Amniotic stem cell (primary cell): Measurements from ENCODE around the gene KRTAP12-3.
"Not testable (repeated sequence)": the region's sequence is repeated elsewhere in the genome, so short reads cannot be mapped to it uniquely, and the experiment has no call there.

Experiments used
- DNase-seq: peaks from one replicate; lab custom pipeline; 2025; lab: John Stamatoyannopoulos, UW

Gene KRTAP12-3

DNA sequence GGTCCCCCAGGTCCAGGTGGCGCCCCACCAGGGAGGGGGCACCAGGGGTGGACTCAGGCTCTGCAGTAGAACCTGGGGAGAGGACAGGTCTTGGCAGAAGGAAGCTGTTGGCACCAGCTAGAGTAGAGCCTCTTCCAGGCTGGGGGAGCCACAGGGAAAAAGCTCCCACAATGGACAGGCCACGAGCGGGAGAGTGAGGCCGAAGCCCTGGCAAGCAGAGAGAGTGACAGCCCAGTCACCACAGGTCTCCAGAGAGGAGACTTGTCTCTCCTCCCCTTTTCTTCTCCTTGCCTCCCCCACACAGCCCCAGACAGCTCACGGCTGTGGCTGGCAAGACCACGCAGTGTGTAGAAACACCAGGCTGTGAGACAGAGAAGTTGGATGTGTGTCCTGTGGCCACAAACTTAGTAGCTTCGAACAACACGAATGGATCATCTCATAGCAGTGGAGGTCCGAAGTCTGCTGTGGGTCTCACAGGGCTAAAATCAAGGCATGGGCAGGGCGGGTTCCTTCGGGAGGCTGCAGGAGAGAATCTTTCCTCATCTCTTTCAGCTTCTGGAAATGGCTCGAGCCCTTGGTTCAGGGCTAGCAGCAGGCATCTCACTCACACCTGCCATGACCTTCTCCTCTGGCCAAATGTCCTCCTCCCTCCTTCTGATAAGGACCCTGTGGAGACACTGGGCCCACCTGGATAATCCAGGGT lies 6.6 kb upstream of the KRTAP12-3 start:
- no peak for DNase-seq

DNA sequence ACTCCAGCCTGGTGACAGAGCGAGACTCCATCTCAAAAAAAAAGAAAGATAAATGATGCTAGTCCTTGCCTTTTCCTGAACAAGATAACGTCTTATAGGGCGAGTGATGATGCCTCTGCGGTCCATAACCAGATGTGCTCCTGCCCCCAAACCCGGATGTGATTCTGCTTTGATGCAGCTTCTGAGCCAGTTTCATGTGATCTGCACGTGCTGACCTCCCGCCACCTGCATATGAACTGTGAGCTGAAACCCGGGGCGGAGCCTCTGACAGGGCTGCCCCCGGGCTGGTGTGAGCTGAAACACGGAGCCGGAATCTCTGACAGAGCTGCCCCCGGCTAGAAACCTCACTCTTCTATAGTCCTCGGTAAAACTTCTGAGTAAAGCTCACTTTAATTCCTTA lies 4.6 kb upstream of the KRTAP12-3 start:
- no peak for DNase-seq

DNA sequence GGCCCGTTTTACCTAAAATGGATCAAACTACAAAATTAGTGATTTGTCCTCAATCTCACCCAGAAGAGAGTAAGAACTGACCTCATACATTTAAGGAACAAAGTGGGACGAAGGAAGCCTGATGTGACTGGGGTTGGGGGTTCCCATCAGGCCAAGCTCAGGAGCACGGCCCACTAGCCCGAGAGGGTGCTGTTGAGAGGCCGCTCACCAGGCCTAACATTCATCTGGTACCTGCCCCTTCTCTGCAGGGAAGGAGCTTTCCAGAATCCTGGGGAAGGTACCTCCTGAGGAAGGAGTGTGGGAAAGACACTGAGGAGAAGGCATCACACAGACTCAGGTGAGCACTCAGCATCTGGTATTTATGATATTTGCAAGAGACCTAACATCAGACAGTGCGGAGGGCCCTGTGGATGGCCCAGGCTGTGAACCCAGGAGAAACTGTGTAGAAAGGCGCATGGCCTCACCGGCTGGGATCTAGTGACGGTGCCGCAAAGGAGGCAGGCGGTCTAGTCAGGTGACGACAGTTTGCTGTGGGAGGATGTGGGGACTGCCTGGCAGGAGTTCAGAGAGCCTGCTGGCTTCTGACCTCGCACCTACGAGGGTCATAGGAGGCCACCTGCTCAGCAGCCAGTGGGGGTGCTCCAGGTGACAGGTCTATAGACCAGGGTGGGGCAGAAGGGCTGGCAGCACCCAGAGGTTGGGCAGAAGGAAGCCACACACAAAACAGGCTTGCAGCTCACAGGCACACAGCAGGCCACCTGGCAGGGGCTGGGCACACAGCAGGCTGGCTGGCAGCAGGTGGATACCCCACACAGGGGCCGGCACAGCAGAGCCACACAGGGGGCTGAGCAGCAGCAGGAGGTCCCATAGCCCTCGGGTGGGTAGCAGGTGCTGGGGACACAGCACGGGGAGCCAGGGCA lies 3.8 kb upstream of the KRTAP12-3 start:
- DNase-seq: no peak

GRCh38 chr21:44654576-44655175 lies 3.1 kb upstream of the KRTAP12-3 start, which contains the start of gene KRTAP12-4:
KRTAP12-4 (minus strand) TSS chr21:44654659; CDS start chr21:44654614, 45 bp downstream.
- no peak for DNase-seq

DNA sequence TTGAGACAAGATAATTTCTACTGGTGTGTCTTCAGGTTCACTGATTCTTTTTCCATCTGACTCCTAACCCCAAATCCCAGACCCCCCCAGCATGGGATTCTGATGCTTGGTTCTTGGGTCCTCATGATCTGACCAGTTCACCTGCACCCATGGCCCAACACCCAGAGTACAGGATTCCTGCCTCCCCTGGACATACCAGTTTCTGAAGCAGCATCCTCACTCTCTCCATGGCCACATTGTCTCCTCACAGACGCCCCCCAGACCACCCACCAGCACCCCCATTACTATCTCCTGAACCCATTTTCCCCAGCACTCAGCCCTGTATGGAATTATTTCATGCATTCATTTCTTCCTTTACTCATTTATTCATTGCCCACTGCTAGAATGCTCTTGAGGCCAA lies 864 bp upstream of the KRTAP12-3 start:
- no peak for DNase-seq

- DNase-seq: no peak
Observed at GRCh38 chr21:44658541-44658910, 794 bp downstream of the KRTAP12-3 start.

DNA sequence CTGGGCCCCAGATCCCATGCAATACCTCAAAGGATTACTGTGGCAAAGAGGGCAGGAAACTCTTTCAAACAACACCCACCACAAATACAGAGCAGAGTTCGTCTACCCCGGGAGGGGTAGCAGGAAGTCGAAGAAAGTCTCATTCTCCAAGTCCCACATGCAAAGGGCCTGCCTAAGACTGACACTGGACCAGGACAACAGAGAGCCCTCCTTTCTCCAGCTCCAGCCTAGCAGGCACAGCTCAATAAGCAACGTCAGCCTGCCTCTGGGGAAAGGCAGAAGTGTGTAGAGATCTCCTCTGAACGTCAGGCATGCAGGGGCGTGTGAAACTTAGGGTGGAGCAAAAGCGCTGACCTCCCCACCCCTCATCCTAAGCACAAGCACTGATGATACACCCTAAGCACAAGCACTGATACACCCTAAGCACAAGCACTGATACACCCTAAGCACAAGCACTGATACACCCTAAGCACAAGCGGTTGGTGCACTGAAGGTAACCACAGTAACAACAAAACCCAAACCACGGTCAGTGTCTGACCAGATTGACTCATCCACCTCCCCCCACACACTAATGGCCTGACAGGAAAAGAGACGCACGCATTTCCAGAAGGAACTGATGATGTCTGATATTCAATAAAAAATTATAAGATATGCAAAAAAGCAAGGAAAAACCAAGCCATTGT lies 1.3 kb downstream of the KRTAP12-3 start:
- no peak for DNase-seq

GRCh38 chr21:44661567-44661966 lies 3.8 kb downstream of the KRTAP12-3 start:
- DNase-seq: not testable (repeated sequence)

DNA sequence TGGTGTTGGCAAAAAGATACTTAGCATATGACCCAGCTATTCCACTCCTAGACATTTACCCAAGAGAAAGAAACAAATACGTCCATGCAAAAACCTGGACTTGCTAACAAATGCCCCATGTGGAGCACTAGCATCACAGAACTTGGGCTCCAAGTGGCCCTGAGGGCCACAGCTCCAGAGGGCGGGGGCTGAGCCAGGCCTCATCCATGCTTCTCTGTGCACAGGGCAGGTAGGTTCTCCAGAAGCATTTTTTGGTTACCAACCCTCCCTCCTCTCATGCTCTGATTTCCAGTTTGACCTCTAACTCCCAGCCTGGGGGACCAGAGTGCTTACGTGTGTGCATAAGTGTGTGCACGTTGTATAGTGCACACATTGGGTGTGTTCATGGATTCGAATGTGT lies 7.0 kb downstream of the KRTAP12-3 start:
- DNase-seq: no peak

- no peak for DNase-seq
Observed at GRCh38 chr21:44666401-44667320, 8.9 kb downstream of the KRTAP12-3 start, which contains the start of gene KRTAP12-2. KRTAP12-2 (minus strand) TSS chr21:44666927; CDS start chr21:44666886, 41 bp downstream.

- DNase-seq: no peak
Observed at GRCh38 chr21:44667612-44668011, 9.9 kb downstream of the KRTAP12-3 start.

DNA sequence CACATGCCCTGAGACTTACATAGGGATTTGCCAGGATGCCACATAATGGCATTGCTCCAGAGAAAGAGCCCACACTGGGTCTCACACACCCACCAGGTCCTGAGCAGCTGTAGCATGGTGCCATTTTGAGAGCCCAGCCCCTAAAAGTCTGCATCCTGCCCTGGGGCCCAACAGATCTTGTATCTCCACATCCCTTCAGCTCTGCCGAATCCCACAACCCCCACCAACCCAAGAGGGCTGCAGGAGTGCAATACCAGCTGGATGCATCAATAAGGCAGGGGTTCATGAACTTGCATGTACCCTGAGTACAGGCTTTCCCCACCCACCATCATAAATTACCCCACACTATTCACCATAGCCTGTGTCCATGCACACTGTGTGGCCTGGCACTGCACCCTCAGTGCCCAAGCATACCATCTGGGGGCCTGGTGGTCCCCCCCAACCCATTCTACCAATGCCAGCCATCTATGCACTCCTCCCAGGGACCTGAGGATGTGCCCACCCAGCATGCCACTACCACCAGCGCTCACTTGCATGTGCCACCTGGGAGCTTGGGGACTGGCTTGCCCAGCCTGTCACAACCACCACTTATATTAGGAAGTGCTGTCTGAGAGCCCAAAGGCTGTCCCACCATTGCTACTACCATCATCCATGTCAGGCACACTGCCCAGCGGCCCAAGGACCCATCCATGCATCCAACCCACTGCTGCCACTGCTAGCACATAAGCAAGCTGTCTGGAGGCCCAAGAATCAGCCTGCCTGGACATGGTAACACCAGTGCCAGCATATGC lies 13.1 kb downstream of the KRTAP12-3 start:
- no peak for DNase-seq

DNA sequence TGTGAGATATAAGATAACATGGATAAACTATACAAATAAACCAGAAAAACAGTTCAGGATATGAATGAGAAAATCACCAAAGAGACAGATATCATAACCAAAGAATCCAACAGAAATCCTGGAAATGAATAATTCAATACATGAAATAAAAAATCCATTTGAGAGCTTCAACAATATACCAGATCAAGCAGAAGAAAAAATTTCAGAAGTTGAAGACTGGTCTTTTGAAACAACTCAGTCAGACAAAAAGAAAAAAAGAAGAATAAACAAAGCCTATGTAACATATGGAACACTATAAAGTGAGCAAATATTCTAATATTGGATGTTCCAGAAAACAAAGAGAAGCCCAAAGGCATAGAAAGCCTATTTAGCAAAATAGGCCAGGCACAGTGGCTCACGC lies 14.2 kb downstream of the KRTAP12-3 start:
- DNase-seq: no peak

DNA sequence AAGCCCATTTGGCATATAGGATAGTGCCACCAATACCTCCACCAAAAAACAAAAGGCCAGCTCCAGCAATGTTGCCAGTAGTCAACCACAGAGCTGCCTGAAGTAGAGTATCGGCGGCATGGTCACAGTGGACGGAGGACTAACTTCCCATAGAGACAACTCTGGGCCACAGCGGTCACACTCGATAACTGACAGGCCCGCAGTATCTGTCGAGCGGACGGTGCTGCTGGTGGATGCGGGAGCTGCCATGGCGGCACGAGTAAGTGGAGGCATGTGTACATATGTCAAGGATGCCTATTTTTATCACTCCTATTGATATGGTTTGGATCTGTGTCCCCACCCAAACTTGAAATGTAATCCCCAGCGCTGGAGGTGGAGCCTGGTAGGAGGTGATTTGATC lies 20.1 kb downstream of the KRTAP12-3 start:
- DNase-seq: no peak

DNA sequence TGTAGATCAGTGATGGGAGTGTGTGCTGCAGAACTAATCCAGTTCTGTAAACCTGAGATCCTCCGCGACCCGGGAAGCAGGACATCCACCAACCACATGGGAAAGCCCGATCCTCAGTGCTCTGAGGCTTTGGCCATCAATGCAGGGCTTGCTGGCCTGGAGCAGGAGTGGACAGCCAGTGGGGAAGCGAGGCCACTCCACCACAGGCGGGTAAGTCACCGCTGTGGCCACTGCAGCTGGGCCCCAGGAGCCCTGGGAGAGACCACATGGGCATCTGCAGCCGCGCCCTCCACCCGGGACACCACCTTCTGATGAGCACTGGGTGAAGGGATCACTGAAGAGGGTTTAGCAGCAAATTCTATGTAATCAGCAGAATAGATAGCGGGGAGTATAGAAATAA lies 23.4 kb downstream of the KRTAP12-3 start:
- DNase-seq: no peak

GRCh38 chr21:44681861-44682579 lies 24.3 kb downstream of the KRTAP12-3 start, which contains the start of gene KRTAP12-1:
KRTAP12-1 (minus strand) TSS chr21:44682163; CDS start chr21:44682123, 40 bp downstream.
- DNase-seq: no peak

DNA sequence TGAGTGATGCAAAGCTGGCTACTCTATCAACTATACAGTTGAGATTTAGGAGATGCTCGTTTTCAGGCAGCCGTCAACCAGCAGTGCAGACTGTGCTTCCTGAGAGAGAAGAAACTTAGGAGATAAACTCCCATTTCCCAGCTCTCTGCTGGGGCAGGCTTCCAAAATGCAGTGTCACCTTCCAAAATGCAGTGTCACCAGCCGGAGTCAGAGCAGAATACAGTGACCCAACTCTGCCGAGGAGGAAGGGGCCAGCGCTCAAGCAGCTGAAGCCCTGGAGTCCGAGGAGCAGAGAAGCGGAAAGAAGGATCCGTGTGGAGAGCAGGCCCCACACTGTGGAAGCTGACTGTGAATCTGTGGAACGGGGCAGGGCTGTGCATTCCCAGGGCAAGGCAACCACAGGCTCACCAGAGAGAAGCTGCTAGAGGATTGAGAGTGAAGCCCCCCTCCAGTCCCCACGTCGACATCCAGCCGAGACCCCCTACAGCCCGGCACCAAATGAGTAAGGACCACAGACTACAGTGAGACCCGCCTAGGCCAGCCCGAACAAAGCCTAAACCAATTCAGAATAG lies 24.9 kb downstream of the KRTAP12-3 start:
- no peak for DNase-seq

GRCh38 chr21:44684077-44684476 lies 26.3 kb downstream of the KRTAP12-3 start:
- no peak for DNase-seq

- DNase-seq: no peak
Observed at GRCh38 chr21:44684483-44684882, 26.8 kb downstream of the KRTAP12-3 start.
